SK-N-SH treated with all-trans-retinoic acid at 6 μM for 48 hours (cell line): ENCODE measurements around the gene FAM117A.
"Not testable (repeated sequence)": the region's sequence is repeated elsewhere in the genome, so short reads cannot be mapped to it uniquely, and the experiment has no call there.

Experiments used
- ATAC-seq: fragments of 200-7000 bp; cut with Tn5 transposase; 3 replicates; pipeline ENCODE4 v1.9.1; 2020; ENCODE audit warnings: mild to moderate bottlenecking, moderate library complexity
- ARNTL ChIP-seq: fragments of 450-650 bp; formaldehyde crosslinking; IDR thresholded peaks from 2 replicates; pipeline ENCODE4 v1.5.0; 2020; ENCODE audit warnings: low read depth, mild to moderate bottlenecking, moderate library complexity, borderline replicate concordance
- BACH2 ChIP-seq: fragments of 250-450 bp; sonication (Bioruptor Pico); IDR thresholded peaks from 2 replicates; pipeline ENCODE4 v1.9.0; 2021; ENCODE audit warnings: mild to moderate bottlenecking, borderline replicate concordance
- CREB5 ChIP-seq: fragments of 250-450 bp; sonication (Bioruptor Pico); IDR thresholded peaks from 2 replicates; pipeline ENCODE4 v1.5.1; 2020; ENCODE audit warnings: low read depth, mild to moderate bottlenecking, moderate library complexity
- CSDC2 ChIP-seq: fragments of 250-450 bp; sonication (Bioruptor Pico); IDR thresholded peaks from 2 replicates; pipeline ENCODE4 v1.5.0; 2020; ENCODE audit warnings: mild to moderate bottlenecking, moderate library complexity
- CSRNP3 ChIP-seq: fragments of 250-450 bp; sonication (Bioruptor Pico); IDR thresholded peaks from 2 replicates; pipeline ENCODE4 v1.5.1; 2021; ENCODE audit warnings: mild to moderate bottlenecking, moderate library complexity
- ESRRG ChIP-seq: fragments of 250-450 bp; sonication (Bioruptor Pico); IDR thresholded peaks from 2 replicates; pipeline ENCODE4 v1.6.1; 2021; ENCODE audit warnings: mild to moderate bottlenecking
- GLIS3 ChIP-seq: fragments of 250-450 bp; sonication (Bioruptor Pico); IDR thresholded peaks from 2 replicates; pipeline ENCODE4 v1.5.0; 2020; ENCODE audit warnings: mild to moderate bottlenecking, moderate library complexity
- ISL1 ChIP-seq: fragments of 250-450 bp; sonication (Bioruptor Pico); IDR thresholded peaks from 2 replicates; pipeline ENCODE4 v2.1.2; 2022; ENCODE audit warnings: mild to moderate bottlenecking, moderate library complexity
- OSR1 ChIP-seq: fragments of 250-450 bp; sonication (Bioruptor Pico); IDR thresholded peaks from 2 replicates; pipeline ENCODE4 v1.8.0; 2022; ENCODE audit warnings: moderate library complexity, mild to moderate bottlenecking, inconsistent platforms
- PATZ1 ChIP-seq: fragments of 250-450 bp; sonication (Bioruptor Pico); IDR thresholded peaks from 2 replicates; pipeline ENCODE4 v1.8.0; 2020; ENCODE audit warnings: mild to moderate bottlenecking, moderate library complexity, borderline replicate concordance
- PPARA ChIP-seq: fragments of 250-450 bp; sonication (Bioruptor Pico); IDR thresholded peaks from 2 replicates; pipeline ENCODE4 v1.5.0; 2020; ENCODE audit warnings: mild to moderate bottlenecking, borderline replicate concordance
- RARB ChIP-seq: fragments of 250-450 bp; sonication (Bioruptor Pico); IDR thresholded peaks from 2 replicates; pipeline ENCODE4 v1.8.0; 2021; ENCODE audit warnings: mild to moderate bottlenecking, moderate library complexity
- SNAI2 ChIP-seq: fragments of 250-450 bp; sonication (Bioruptor Pico); IDR thresholded peaks from 2 replicates; pipeline ENCODE4 v1.5.0; 2020; ENCODE audit warnings: mild to moderate bottlenecking, moderate library complexity
- TOX ChIP-seq: fragments of 250-450 bp; sonication (Bioruptor Pico); IDR thresholded peaks from 2 replicates; pipeline ENCODE4 v1.8.0; 2021; ENCODE audit warnings: mild to moderate bottlenecking, moderate library complexity, borderline replicate concordance
- TSHZ2 ChIP-seq: fragments of 250-450 bp; sonication (Bioruptor Pico); IDR thresholded peaks from 2 replicates; pipeline ENCODE4 v1.5.0; 2020; ENCODE audit warnings: mild to moderate bottlenecking, moderate library complexity
- ZC3H10 ChIP-seq: fragments of 250-450 bp; sonication (Bioruptor Pico); IDR thresholded peaks from 2 replicates; pipeline ENCODE4 v1.5.1; 2021; ENCODE audit warnings: mild to moderate bottlenecking, moderate library complexity
- ZFP3 ChIP-seq: fragments of 250-450 bp; sonication (Bioruptor Pico); IDR thresholded peaks from 2 replicates; pipeline ENCODE4 v1.5.0; 2020; ENCODE audit warnings: mild to moderate bottlenecking, moderate library complexity
- ZFP30 ChIP-seq: fragments of 450-650 bp; formaldehyde crosslinking; IDR thresholded peaks from 2 replicates; pipeline ENCODE4 v1.5.0; 2022; ENCODE audit warnings: mild to moderate bottlenecking, moderate library complexity
- ZNF565 ChIP-seq: fragments of 450-650 bp; formaldehyde crosslinking; conservative IDR thresholded peaks from 2 replicates; pipeline ENCODE4 v1.5.0; 2020; ENCODE audit warnings: low read depth, mild to moderate bottlenecking, moderate library complexity
- ZNF70 ChIP-seq: fragments of 450-650 bp; formaldehyde crosslinking; IDR thresholded peaks from 2 replicates; pipeline ENCODE4 v1.5.0; 2020; ENCODE audit warnings: mild to moderate bottlenecking, moderate library complexity
- ZNF8 ChIP-seq: fragments of 450-650 bp; formaldehyde crosslinking; IDR thresholded peaks from 2 replicates; pipeline ENCODE4 v1.5.0; 2020; ENCODE audit warnings: mild to moderate bottlenecking, moderate library complexity
- TF ChIP-seq, protein P1 (sequence below): fragments of 250-450 bp; sonication (Bioruptor Pico); IDR thresholded peaks from 2 replicates; pipeline ENCODE4 v1.8.0; 2021; ENCODE audit warnings: low read depth, mild to moderate bottlenecking, moderate library complexity, borderline replicate concordance

FAM117A gene

DNA sequence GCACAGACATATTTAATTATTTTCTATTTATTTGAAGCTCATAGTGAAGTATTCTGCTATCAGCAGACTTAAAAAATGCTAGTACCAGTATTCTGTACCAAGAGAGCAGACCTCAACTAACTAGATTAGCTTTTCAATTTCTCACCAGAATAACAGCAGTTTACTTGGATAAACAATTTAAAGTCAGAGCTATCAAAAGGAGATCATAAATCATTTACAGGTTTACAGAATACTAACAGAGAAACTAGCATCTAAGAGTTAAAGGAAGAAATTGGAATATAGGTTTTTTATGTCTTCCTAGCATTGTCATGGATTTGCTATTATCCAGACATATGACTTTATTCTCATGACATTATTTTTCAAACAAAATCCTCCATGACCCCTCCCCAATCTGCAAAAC is 89.4 kb downstream of the FAM117A start:
- ATAC-seq, result no peak
- TF ChIP-seq ZFP3 (no peak), ZNF565 (CRISPR knock-in tag) (no peak), OSR1 (CRISPR knock-in tag) (no peak), ESRRG (CRISPR knock-in tag) (no peak), PATZ1 (CRISPR knock-in tag) (no peak), SNAI2 (CRISPR knock-in tag) (no peak), PPARA (CRISPR knock-in tag) (no peak), ARNTL (CRISPR knock-in tag) (no peak), BACH2 (CRISPR knock-in tag) (no peak), TOX (CRISPR knock-in tag) (no peak), CSDC2 (CRISPR knock-in tag) (no peak), TSHZ2 (CRISPR knock-in tag) (no peak), ZNF70 (no peak), ZFP30 (CRISPR knock-in tag) (no peak), GLIS3 (CRISPR knock-in tag) (no peak), CSRNP3 (no peak), ISL1 (CRISPR knock-in tag) (no peak), CREB5 (CRISPR knock-in tag) (no peak)
- TF ChIP-seq, protein P1, sequence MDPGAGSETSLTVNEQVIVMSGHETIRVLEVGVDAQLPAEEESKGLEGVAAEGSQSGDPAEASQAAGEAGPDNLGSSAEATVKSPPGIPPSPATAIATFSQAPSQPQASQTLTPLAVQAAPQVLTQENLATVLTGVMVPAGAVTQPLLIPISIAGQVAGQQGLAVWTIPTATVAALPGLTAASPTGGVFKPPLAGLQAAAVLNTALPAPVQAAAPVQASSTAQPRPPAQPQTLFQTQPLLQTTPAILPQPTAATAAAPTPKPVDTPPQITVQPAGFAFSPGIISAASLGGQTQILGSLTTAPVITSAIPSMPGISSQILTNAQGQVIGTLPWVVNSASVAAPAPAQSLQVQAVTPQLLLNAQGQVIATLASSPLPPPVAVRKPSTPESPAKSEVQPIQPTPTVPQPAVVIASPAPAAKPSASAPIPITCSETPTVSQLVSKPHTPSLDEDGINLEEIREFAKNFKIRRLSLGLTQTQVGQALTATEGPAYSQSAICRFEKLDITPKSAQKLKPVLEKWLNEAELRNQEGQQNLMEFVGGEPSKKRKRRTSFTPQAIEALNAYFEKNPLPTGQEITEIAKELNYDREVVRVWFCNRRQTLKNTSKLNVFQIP (CRISPR knock-in tag), result no peak

DNA sequence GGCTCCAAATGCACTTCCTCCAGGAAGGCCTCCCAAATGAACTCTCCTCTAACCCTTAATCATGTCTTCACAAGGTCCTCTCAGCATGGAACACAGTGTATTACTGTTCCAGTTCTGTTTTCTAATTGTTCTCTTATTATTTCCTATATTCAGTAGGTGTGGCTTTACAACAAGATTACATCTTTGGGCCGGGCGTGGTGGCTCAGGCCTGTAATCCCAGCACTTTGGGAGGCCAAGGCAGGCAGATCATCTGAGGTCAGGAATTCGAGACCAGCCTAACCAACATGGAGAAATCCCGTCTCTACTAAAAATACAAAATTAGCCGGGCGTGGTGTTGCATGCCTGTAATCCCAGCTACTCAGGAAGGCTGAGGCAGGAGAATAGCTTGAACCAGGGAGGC is 90.3 kb downstream of the FAM117A start:
- not testable (repeated sequence) for ATAC-seq

GRCh38 chr17:49670641-49671040 is 93.3 kb downstream of the FAM117A start:
- no peak for TF ChIP-seq TOX (CRISPR knock-in tag)
- TF ChIP-seq PATZ1 (CRISPR knock-in tag), result no peak
- no peak for TF ChIP-seq ISL1 (CRISPR knock-in tag)
- TF ChIP-seq ARNTL (CRISPR knock-in tag), result no peak
- no peak for TF ChIP-seq OSR1 (CRISPR knock-in tag)
- TF ChIP-seq ZNF8, result no peak
- TF ChIP-seq RARB (CRISPR knock-in tag), result no peak
- no peak for TF ChIP-seq PPARA (CRISPR knock-in tag)
- TF ChIP-seq BACH2 (CRISPR knock-in tag), result no peak
- TF ChIP-seq ZFP30 (CRISPR knock-in tag), result no peak
- no peak for TF ChIP-seq CSRNP3
- TF ChIP-seq ZNF70, result no peak
- no peak for TF ChIP-seq ZC3H10
- ATAC-seq, result no peak
